ENCODE results near the gene BLTP1.

The BLTP1 gene

GRCh38 chr4:122170775-122171174 is 18.6 kb downstream of the BLTP1 start:
- no peak for DNase-seq

DNA sequence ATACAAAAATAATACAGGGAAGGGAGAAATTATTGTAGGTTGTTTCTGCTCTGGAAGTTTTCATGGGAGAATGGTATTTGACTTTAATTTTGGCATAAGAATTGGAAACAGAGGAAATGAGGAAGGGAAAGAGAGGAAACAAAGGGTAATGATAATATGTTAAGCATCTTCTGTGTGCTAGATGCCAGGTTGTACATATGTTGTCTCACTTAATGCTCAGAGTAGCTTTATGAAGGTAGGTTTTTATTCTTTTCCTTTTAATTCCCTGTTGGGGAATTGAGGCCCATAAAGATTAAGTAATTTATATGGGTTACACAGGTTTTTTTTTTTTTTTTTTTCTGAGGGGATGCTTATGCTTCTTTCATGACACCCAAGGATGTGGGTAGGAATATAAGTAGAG is 19.2 kb downstream of the BLTP1 start:
- DNase-seq: no peak

GRCh38 chr4:122172266-122172665 is 20.1 kb downstream of the BLTP1 start:
- DNase-seq: no peak

DNA sequence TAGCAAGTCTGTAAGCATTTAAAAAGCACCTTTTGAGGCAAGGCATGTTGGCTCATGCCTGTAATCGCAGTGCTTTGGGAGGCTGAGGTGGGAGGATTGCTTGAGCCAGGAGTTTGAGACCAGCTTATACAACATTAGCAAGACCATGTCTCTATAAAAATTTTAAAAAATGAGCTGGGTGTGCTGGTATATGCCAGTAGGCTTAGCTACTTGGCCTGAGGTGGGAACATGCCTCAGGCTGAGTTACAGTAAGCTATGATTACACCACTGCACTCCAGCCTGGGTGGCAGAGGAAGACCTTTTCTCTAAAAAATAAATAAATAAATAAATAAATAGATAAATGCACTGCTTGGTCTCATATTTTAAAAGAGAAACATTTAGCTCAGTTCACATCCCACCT is 26.8 kb downstream of the BLTP1 start:
- no peak for DNase-seq

- DNase-seq: no peak
Observed at GRCh38 chr4:122195718-122196117, 43.6 kb downstream of the BLTP1 start.
